Measurements from ENCODE around the gene LRIG1.
A peak's percentile ranks its signal among the peaks of the same experiment; 100 is the strongest.

The LRIG1 gene

GRCh38 chr3:66419036-66419435 is 81.8 kb downstream of the LRIG1 start:
- TF ChIP-seq, protein P1, sequence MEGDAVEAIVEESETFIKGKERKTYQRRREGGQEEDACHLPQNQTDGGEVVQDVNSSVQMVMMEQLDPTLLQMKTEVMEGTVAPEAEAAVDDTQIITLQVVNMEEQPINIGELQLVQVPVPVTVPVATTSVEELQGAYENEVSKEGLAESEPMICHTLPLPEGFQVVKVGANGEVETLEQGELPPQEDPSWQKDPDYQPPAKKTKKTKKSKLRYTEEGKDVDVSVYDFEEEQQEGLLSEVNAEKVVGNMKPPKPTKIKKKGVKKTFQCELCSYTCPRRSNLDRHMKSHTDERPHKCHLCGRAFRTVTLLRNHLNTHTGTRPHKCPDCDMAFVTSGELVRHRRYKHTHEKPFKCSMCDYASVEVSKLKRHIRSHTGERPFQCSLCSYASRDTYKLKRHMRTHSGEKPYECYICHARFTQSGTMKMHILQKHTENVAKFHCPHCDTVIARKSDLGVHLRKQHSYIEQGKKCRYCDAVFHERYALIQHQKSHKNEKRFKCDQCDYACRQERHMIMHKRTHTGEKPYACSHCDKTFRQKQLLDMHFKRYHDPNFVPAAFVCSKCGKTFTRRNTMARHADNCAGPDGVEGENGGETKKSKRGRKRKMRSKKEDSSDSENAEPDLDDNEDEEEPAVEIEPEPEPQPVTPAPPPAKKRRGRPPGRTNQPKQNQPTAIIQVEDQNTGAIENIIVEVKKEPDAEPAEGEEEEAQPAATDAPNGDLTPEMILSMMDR (IDR thresholded peaks at IDR 0.05; ENCODE audit: low read depth, low read length): no peak
- no peak for DNase-seq (ENCODE audit: extremely low read depth, low read depth)

DNA sequence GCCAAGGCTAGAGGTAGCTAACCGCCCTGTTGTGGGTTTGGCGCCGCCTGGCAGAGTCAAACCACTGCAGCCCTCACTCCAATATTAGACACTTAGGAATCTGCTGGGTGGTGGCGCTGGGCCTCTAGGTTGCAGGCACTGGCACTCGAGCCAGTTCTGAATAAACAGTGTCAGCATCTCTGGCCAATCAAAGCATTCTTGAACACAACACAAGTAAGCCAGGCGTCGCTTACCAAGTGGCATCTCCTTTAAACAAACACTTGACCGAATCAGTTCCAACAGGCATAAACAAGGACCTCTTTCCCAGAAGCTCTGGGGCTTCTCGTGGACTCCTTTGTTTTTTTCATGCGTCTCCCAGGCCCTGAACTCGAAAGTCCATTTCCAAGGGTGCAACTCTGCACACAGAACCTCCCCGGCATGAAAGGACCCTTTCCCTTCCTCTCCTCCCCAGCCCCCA is 82.3 kb downstream of the LRIG1 start:
- TF ChIP-seq, protein P1 (IDR thresholded peaks at IDR 0.05; ENCODE audit: low read depth, low read length): no peak
- no peak for DNase-seq (ENCODE audit: extremely low read depth, low read depth)

DNA sequence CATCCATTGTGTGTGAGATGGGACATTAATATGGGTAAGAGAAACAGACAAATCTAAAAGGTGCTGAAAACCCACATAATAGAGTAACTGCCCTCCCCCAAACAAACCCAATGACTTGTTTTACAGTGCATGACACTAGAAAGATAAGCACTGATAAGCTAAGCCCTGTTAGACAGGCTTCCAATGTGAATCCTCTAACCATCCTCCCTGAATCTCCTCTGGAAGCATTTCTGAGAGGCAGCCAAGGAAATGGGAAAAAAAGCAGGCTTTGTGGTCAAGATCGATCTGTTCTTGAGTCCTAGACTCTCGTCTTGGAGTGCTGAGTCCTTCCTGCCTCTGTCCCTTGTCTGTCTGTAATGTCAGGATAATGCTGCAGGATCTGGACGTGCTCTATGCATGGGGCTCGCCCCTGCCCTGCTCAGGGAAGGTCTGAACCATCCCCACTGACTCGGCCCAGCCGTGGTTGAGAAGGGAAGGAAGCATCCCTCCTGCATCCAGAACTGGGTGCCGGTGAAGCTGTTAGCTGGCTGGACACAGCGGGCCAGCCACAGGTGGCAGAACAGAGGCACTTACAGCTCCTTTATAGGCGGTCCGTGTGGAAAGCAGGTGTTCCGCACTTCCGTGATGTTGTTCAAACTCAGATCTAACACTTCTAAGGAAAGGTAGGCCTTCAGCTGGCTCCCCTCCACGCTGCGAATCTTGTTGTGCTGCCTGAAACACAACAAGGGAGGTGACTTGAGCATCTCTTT is 84.1 kb downstream of the LRIG1 start:
- TF ChIP-seq, protein P1 (IDR thresholded peaks at IDR 0.05; ENCODE audit: low read depth, low read length): no peak
- no peak for DNase-seq (ENCODE audit: extremely low read depth, low read depth)

- TF ChIP-seq, protein P1 (IDR thresholded peaks at IDR 0.05; ENCODE audit: low read depth, low read length): no peak
- no peak for DNase-seq (ENCODE audit: extremely low read depth, low read depth)
These were observed 84.9 kb downstream of the LRIG1 start for GRCh38 chr3:66415867-66416428.

DNA sequence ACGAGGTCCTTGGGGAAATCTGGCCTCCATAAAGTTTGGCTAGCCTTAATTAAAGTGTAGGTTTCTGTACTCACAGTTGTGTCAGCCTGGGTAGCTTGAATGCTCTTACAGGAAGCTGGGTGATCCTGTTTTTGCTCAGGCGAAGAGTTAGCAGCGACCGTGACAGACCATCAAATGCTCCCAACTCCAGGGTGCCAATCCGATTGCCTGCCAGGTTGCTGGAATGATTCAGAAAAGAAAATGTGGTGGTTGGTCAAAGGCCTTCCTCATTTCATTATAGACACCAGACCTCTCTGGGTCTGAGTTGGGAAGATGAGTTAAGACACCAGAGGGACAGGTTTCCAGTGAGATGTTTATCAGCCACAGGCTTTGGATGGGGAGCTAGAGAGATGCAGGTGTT is 86.0 kb downstream of the LRIG1 start:
- DNase-seq (ENCODE audit: extremely low read depth, low read depth): no peak
- TF ChIP-seq, protein P1 (IDR thresholded peaks at IDR 0.05; ENCODE audit: low read depth, low read length): no peak

DNA sequence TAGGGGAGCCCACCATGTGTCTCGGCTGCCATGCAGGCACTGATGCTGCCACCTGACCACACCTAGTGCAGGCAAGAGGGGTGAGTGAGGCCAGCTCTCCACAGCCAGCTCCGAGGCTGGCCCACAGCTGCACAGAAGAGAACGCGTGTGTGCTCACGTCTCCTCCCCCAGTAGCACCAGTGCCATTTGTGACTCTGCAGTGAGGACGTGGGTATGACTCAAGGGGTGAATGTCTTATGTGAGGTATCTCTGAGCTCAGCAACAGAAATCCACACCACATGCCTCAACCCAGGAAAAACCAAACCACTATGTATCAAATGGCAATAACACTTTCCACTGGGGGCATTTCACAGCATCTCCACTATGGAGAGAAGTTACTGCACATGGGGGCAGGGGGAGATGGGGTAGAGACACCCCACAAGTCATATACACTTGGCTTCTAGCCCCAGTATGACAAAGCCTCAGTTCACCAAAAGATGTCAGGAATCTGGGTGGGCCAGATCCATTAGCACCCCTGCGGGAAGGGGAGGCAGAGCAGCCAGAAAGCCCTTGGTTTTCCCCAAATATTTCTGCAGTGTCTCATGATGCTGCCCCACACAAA is 87.6 kb downstream of the LRIG1 start:
- TF ChIP-seq, protein P1 (IDR thresholded peaks at IDR 0.05; ENCODE audit: low read depth, low read length): no peak
- DNase-seq (ENCODE audit: extremely low read depth, low read depth): peak; percentile 57
